Measurements from ENCODE around the gene FUT6.

The FUT6 gene

DNA sequence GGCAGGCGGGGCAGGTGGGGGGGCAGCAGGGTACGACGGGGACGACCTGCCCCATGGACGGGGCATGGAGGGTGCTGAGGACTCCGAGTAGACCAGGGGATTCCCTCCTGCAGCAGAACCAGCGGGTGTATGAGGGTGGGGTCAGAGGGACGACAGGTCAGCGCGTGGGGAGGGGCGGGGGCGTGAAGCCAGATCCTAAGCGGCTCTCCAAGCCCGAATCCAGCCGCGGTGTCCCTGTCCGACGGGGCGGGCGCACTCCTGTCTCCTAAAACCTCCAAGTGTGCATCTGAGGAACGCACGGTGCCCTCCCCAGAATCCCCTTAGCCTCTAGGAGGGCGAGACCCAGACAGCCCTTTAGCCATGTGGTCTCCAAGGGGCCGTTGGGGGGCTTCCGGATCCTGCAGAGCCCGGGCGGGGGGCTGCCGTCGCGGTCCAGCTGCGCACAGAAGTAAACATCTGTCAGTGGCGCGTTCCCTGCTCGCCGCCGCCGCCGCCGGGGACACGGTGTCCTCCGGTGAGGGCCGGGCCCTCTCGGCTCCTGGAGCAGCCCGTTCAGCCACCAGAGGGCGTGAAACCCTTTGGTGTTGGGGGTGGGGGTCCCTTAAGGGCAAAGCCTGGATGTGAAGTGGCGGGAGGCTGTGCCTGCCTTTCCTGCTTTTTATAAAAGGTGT, 33.9 kb downstream of the FUT6 start:
- DNase-seq (ENCODE audit: low read depth, low spot score): no peak

DNA sequence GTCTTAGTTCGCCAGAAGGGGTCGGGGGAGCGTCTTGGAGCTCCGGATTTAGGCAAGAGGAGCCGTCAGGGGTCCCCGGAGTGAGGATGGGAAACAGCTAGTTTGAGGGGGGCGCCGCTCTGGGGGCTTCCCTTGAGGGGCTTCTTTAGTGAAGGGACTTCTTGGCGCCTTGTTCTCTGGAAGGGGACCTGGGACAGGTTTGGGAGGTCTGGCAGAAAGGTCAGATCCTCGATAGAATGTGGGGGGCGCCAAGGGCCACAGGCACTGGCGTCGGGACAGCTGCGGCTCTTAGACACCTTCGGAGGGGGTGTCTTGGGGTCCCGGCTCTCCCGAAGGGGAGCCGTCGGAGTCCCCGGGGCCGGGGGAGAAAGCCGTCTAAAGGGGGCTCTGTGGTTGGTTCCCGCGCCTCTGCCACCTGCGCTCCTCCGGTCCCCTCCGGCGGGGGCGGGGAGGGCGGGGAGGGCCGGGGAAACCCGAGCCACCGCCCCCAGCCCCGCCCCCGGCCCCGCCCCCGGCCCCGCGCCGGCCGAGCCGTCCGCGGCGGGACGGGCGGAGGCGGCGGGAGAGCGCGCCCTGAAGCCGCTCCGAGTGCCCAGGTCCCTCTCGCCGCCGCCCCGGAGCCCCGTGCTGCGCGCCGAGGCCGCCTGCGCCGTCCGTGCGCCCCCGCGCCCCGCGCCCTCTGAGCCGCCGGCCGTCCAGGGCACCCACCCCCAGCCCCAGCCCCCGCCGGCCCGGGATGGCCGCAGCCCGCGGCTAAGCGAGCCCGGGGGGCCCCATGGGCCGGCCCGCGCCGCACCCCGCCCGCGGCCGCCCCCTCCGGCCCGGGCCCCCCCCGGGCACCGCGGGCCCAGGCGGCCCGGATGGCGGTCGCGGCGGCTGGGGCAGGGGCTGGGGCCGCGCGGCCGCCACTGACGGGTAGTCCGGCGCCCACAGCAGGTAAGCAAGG, 34.7 kb downstream of the FUT6 start, which contains the start of gene NRTN:
Gene NRTN, plus strand, starts transcription at position 552 of the 946 bp plus-strand sequence. CDS start 19,099 bp downstream, outside the sequence.
- DNase-seq (ENCODE audit: low read depth, low spot score): no peak

DNA sequence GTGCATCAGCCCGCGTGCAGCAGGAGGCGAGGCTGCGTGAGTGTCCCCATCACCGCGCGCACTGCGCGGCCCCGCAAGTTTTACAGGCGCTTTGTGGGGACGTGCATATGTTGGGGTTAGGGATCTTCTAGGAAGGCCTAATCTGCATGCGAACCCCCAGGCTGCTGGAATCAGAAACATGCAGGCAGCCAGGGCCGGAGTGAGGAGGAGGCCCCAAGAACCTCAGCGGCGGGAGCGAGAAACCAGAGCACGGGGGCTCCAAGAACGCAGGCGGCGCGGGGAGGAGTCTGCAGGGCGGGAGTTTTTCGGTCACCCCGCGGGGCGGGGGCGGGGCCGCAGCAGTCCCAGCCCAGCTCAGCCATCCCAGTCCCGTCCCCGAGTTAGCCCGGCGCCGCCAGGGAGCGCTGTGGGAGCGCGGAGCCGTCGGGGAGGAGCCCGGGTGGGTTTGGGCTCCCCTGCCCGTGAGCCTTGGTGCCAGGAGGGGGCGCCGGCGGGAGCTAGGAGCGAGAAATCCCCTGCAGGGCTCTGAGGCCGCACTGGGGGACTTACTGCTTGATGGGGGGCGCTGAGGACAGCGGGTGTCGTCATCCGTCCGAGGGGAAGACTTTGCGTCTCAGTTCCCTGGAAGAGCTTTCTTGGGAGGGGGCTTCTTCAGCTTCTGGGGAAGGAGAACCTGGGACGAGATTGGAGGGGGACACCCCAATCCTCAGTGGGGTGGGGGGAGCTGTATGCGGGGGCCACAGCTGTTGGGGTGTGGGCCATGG, 35.6 kb downstream of the FUT6 start:
- peak; percentile 90 for DNase-seq (ENCODE audit: low read depth, low spot score)

DNA sequence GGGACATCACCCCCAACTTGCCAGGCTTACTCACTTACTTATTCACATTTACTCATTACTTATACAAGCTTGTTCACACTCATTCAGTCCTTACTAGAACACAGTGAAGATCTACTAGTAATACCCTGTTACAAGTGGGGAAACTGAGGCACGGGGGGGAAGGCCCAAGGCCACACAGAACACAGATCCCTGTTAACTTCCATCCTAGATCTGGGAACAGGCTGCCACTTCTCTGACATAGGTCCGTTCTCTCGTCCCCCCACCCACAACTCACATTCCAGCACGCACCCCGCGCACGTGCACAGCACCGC, 36.1 kb downstream of the FUT6 start:
- no peak for DNase-seq (ENCODE audit: low read depth, low spot score)

DNA sequence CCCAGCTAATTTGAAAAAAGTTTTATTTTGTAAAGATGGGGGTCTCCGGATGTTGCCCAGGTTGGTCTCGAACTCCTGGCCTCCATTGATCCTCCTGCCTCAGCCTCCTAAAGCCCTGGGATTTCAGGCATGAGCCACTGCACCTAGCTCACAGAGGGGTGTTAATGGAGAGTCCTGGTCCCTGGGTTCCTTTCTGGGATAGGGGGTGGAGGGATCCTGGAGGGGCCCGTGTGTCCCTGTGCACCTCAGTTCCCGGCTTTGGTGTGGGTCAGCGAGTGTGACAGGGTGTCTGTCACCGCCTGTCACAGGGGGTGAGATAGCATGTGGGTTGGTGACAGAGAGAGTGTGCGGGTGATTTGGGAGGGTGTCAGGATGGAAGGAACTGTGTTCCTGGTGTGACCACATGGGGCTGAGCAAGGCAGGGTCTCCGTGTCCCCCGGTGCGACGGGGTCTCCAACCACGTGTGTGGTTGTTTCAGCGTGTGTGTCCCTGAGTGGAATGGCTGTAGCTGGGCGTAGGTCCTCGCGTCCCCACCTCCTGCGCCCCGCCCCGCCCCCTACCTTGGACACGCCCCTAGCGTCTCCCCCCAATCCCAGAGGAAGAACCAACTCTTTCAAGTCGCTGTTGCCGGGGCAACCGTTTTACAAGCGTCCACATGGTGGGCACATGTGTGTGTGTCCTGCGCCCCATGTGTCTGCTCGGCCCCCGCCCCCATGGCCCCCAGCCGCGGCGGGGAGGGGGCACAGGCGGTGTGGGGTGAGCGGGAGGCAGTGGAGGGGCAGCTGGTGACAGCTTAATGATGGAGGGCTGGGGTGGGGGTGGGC, 37.5 kb downstream of the FUT6 start:
- DNase-seq (ENCODE audit: low read depth, low spot score): no peak

DNA sequence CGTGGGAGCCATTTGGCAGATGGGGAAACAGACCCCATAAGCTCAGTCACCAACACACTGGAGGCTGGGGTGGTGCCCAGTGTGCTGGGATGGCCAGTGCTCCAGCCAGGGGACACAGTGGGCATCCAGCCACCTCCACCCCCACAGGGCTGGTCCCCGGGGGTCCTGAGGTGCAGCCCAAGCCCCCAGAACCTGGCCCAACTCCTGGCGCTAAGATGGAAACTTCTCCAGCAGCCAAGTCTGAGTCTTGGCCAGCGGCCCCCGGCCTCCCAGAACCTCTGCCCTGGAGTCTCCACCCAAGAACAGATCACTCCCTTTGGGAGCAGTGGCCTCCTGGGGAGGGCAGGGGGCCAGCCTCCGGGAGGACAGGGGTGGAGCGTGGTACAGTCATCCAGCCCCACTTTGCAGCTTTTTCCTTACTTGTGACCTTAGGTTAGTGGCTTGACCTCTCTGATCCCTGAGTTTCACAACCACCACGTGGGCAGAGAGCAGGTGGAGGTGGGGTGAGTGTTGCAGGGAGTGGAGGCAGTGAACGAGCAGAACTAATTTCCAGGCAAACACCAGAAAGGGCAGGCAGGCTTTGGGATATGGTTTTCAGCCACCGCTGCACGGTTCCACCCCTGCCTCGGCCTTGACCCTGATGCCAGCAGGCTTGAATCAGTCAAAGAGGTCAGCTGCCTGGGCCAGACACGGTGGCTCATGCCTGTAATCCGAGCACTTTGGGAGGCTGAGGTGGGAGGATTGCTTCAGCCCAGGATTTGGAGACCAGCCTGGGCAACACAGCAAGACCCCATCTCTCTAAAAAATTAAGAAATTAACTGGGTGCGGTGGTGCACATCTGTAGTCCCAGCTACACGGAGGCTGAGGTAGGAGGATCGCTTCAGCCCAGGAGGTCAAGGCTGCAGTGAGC, 38.9 kb downstream of the FUT6 start:
- no peak for DNase-seq (ENCODE audit: low read depth, low spot score)

DNA sequence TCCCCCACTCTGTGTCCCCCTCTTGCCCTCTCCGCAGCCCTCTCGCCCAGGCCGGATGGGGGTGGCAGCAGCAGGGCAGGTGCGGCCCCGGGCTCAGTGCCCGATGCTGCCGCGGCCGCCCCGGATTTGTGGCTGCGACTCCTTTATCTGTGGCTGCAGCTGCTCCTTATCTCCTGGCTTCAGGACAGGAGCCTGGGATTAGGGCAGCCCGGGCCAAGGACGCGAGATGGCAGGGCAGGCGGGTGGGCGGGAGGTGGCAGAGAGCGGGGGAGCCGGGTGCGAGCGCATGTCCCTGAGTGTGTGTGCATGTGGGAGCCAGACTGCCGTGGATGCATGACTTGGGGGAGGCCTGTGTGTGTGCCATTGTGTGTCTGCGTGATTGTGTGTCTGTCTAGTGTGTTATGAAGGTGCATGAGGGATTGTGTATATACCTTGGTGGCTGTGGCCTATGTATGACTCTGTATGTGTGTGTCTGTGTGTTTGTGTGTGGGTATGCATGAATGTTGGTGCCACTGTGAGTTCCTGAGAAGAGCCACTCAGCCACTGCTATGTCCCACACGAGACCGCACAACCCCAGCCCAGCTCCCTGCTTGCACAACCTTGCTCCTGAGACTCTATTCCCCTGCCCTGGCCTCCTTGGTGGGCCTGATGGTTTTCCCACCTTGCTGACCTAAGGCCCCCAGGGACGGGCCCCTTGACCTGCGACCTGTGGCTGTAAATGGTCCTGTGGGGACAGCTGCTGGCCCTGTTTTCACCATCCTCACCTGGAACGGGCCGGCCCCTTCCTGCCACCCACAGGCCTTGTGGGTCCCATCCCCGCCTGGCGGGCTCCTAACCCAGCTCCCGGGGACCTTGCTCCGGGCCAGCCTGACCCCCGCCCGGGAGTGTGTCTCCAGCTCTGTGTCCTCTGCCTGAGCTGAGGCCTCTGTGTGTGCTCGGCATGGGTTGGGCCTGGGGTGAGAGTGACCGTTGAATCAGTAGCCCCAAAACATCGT, 40.0 kb downstream of the FUT6 start:
- no peak for DNase-seq (ENCODE audit: low read depth, low spot score)

DNA sequence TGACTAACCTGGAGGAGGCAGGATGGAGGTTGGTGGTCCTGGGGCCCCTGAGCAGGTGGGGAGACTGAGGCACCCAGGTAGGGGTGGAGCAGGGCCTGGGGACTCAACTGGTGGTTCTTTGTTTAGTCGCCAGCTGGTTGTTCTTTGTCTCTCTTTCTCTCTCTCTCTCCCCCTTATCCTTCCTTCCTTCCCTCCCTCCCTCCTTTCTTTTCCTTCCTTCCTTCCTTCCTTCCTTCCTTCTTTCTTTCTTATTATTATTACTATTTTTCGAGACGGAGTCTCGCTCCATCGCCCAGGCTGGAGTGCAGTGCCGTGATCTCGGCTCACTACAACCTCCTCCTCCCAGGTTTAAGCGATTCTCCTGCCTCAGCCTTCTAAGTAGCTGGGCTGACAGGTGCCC, 41.3 kb downstream of the FUT6 start:
- DNase-seq (ENCODE audit: low read depth, low spot score): no peak

DNA sequence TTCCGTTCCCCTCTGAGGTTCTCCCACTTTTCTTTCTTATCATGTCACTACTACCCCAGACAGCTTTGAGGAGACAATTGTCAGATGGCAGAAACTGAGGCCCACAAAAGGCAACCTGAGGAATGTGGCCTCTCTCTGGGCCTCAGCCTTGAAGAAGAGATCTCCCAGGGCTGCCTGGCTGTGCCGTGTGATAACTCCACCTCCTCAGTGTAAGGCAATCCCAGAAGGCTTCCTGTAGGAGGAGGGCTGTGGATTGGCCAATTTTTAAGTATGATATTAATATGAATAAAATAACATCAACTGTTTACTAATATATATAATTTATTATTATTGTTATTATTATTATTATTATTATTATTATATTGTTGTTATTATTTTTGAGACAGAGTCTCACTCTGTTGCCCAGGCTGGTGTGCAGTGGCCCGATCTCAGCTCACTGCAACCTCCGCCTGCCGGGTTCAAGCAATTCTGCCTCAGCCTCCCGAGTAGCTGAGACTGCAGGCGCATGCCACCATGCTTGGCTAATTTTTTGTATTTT, 44.1 kb downstream of the FUT6 start:
- no peak for DNase-seq (ENCODE audit: low read depth, low spot score)

DNA sequence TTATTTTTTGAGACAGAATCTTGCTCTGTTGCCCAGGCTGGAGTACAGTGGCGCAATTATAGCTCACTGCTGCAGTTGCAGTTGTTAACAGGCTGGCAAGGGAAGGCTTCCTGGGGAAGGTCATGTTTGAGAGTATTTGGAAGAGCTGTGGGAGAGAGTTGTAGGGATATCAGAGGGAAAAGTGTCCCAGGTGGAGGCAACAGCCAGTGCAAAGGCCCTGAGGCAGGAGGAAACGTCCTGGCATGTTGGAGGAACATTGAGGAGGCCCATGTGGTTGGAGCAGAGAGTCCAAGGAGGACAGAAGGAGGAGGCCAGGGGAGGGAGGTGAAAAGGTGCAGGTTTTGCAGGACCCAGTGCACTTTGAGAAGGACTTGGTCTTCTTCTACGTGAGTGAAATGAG, 46.3 kb downstream of the FUT6 start:
- DNase-seq (ENCODE audit: low read depth, low spot score): no peak

DNA sequence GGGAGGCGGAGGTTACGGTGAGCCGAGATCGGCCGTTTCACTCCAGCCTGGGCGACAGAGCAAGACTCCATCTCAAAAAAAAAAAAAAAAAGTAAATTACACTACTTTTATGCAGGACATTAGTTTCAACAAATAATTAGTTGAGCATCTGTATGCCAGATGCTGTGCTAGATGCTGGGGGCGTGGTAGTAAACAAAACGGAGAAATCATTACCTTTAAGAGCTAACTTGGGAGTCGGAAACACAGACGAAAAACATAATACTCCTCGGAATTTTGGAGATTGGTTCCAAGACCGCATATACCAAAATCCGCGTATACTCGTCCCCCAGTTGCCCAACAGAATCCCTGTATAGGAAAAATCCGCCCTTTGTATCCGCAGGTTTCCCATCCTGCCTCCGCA, 47.3 kb downstream of the FUT6 start:
- DNase-seq (ENCODE audit: low read depth, low spot score): no peak

DNA sequence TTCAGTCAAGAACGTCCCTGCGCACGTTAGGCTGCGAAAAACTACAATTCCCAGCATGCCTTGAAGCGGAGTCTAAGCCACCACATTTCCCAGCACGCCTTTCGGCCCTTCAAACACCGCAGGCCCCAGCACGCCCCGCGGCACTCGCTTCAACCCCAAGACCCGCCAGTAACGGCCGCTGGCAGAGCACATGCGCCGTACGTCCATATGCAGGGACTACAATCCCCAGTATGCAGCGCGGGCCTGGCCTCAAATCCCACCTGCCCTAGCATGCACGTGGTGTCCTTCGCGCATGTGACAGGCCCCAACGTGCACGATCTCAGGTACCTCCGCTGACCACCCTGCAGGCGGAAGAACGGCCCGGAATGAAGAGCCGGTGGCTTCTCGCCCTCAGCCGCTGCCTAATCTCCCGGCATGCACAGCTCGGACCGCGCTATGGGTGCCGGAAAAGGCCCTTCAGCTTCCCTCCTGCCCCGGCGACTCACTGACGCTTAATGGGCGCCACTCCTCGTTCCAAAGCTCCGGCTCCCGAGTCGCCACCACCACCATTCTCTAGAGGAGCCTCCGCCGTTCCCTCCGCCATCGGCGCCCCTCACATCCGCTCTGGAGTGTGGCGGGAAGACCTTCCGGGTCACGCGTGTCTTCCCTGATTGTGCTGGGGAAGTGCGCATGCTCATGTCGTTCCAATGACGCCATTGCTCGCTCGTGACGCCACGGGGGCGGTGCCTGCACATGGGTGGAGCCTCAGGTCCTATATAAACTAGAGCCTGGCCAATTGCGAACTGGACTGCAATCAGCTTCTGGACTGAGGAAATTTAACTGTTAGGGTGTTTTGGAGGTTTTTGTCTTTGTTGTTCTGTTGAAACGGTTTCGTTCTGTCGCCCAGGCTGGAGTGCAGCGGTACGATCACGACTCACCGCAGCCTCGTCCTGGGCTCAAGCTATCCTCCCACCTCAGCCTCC, 48.7 kb downstream of the FUT6 start, which contains the start of gene DUS3L:
Gene DUS3L, minus strand, starts transcription at position 605 of the 962 bp plus-strand sequence. Its CDS starts 22 bp downstream, at position 583.
- DNase-seq (ENCODE audit: low read depth, low spot score): peak; percentile 88

DNA sequence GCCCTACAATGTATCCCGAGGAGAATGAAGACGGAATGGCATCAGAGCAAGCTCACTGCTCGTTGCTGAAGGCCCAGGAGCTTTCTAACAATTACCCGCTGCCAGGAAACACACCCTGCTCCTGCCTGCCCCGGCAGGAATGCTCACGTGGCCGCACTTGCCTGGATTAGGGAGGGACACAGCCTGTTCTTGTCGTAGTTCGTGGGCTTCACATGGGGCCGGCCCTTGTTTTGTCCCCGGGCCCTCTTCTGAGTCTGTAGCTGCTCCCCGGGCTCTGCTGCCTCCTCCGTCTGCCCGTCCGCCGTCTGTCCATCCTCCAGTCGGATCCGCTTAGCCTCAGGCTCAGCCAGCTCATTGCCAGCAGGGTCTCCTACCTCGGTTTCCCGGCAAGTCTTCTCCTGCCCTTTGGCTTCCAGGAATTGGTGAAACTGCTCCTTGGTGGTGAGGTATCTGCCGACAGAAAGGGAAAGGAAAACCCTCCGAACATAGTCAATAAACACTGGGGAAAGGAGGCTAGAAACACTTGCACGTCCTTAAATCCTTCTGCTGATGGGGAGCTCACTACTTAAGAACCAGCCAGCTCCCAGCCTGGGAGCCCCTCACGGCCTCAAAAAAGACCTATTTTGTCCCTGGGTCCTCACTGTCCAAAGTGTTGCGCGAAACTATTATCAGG, 49.5 kb downstream of the FUT6 start:
- DNase-seq (ENCODE audit: low read depth, low spot score): no peak

DNA sequence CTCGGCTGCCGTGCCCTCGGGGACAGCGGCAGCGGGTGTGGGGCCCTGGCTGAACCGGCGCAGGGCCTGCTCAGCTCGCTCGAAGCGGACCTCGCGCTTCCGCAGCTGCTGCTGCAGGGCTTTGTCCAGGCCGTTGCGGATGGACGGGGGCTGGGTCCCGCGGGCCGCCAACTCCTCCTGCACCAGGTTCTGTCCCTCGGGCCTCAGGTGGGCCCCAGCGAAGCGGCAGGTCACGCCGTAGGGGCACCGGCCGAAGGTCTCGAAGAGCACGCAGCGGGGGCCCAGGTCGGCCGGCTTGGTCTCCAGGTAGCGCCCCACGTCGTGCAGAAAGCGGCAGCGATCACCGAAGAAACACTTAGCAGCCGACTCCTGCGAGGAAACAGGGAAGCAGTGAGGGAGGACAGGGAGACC, 50.1 kb downstream of the FUT6 start:
- no peak for DNase-seq (ENCODE audit: low read depth, low spot score)

DNA sequence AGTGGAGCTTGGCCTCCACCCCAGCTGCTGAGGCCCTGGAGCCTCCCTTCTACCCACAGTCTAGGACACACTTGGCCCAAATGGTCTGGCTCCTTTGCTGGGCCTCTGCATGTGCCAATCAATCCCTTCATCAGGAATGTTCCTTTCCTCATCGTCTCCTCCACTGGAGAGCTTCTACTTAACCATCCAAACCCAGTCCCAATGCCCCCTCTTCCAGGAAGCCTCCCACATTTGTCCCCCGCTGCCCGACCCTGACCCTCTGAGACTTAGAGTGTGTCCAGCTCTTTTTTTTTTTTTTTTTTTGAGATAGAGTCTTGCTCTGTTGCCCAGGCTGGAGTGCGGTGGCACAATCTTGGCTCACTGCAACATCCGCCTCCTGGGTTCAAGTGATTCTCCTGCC, 51.1 kb downstream of the FUT6 start:
- DNase-seq (ENCODE audit: low read depth, low spot score): no peak

DNA sequence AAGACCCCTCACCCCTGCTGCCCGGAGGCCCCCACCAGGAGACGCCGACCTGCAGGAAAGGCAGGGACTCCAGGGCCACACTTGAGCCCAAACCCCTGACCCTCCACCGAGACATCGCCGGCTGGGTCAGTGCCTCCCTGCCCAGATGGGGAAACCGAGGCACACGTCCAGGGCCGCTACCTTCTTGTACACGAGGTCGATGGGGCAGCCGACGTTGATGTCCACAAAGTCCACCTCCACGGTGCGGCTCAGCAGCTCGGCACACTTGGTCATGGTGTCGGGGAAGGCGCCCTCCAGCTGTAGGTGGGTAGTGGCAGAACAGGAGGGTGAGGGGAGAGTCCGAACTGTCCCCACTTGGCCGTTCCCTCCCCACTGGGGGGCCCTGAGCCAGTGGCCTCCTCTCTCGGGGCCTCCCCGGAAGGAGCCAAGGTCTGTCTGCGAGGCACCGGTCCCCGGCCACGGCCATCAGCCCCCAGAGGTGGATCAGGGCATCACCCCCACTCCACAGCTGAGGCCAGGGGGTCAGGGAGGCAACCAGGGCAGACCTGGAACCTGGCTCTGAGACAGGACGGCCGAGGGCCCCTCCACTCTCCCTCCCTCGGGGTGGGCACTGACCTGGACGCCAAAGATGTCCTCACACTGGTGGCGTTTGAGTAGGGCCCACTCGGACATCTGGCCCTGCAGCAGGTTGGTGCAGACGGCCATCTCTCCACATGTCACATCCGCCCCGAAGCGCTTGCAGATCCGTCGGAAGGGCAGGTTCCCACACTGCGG, 51.9 kb downstream of the FUT6 start:
- DNase-seq (ENCODE audit: low read depth, low spot score): no peak
